ENCODE results near the gene CRHR1. TPM values are rescaled to one million over a fixed set of nuclear protein-coding genes. Genes with fewer than 3 reads are reported as not detected.

CRHR1 gene
- polyA plus RNA-seq, 3 donors, result not detected

DNA sequence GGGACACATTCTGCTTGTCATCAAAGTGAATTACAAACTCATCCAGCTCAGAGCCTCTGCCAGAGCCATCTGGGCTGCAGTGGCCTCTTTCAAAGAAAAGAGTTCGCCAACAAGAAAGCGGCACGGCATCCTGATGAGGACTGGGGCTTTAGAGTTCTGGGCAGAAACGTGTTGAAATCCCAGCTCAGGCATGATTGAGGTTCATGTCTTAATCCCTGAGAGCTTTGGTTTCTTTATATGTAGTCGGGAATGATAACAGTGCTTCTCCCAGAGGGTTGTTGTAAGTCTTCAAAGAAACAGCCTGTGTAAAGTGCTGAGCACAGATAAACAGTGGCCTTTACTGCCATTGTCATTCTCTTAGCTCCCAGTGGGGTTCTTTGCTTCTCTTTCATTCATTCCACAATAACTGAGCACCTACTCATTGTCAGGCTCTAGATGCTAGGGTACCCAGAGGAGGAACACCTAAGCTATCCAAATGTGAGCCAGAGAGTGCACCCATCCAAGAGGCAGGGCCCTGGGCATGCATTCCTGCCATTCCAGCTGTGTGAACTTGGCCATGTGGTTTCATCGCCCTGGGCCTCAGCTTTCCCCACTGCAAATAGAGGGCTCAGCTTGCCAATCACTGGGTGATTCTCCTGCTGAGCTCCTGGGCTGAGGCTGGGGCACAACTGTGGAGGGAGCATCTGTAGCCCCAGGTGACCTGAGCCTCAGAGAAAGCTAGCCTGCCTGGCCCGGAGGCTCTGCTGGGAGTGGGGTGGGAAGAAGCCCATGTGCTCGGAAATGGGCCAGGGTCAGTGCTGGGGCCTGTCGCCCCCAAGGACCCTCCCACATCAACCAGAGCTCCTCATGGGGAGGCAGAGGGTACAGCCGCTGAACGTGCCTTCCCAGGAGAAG is 38.3 kb upstream of the CRHR1 start:
- no peak overlapping the region for H3K4me3 Mint-ChIP-seq
- H3K9me3 Mint-ChIP-seq, result peaks cover 0 to 9% (median 2%) of the 10 kb centered on the region in 7 donors
- no peak overlapping the region for H3K27ac ChIP-seq (ENCODE audit: low read depth in 1 of 2, low read length in 2 of 2)
- H3K27me3 Mint-ChIP-seq (ENCODE audit: low read depth in 3 of 3), result peaks cover 2 to 19% (median 11%) of the 10 kb centered on the region in 3 donors
- H3K4me1 ChIP-seq (ENCODE audit: control insufficient read depth in 1 of 2, insufficient read depth in 2 of 2, low read length in 2 of 2), result no peaks in the 10 kb centered on the region
- intact Hi-C loops (cut with micrococcal nuclease), result no loop called here
- H3K4me3 ChIP-seq (replicated peaks in 1 of 3; ENCODE audit: low read depth in 2 of 3, low read length in 3 of 3), result no peak overlapping the region
- TF ChIP-seq, protein P1, sequence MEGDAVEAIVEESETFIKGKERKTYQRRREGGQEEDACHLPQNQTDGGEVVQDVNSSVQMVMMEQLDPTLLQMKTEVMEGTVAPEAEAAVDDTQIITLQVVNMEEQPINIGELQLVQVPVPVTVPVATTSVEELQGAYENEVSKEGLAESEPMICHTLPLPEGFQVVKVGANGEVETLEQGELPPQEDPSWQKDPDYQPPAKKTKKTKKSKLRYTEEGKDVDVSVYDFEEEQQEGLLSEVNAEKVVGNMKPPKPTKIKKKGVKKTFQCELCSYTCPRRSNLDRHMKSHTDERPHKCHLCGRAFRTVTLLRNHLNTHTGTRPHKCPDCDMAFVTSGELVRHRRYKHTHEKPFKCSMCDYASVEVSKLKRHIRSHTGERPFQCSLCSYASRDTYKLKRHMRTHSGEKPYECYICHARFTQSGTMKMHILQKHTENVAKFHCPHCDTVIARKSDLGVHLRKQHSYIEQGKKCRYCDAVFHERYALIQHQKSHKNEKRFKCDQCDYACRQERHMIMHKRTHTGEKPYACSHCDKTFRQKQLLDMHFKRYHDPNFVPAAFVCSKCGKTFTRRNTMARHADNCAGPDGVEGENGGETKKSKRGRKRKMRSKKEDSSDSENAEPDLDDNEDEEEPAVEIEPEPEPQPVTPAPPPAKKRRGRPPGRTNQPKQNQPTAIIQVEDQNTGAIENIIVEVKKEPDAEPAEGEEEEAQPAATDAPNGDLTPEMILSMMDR (IDR thresholded peaks at IDR 0.05), result no peak
- no peaks in the 10 kb centered on the region for H4K20me1 ChIP-seq (ENCODE audit: insufficient read depth, low read length)
- H3K27ac Mint-ChIP-seq, result no peak overlapping the region
- H3K4me1 Mint-ChIP-seq, result peaks cover 2% of the 10 kb centered on the region
- no peaks in the 10 kb centered on the region for H3K36me3 ChIP-seq (replicated peaks in 1 of 2; ENCODE audit: control insufficient read depth in 1 of 2, insufficient read depth in 2 of 2, low read length in 2 of 2)
- H3K27me3 ChIP-seq (ENCODE audit: control insufficient read depth in 2 of 2, insufficient read depth in 2 of 2, low read length in 2 of 2), result peaks cover 0 to 2% of the 10 kb centered on the region in 2 donors
- no peaks in the 10 kb centered on the region for H3K79me2 ChIP-seq (ENCODE audit: insufficient read depth, low read length)
- H3K9ac ChIP-seq (ENCODE audit: insufficient read depth, low read length, poor library complexity, severe bottlenecking), result no peak overlapping the region
- H3K9me3 ChIP-seq (replicated peaks in 1 of 2; ENCODE audit: control insufficient read depth in 1 of 2, insufficient read depth in 1 of 2, low read length in 2 of 2), result no peaks in the 10 kb centered on the region
- H3K4me2 ChIP-seq (replicated peaks; ENCODE audit: extremely low read depth, low read length, poor library complexity, severe bottlenecking), result no peak overlapping the region
- no peak for DNase-seq
- H2AFZ ChIP-seq (ENCODE audit: insufficient read depth, low read depth, low read length, poor library complexity, severe bottlenecking), result no peak overlapping the region
- H3K36me3 Mint-ChIP-seq, result no peaks in the 10 kb centered on the region
- WGBS (ENCODE audit: insufficient coverage), result 68% methylated on average over 7 of the region's 11 CpGs

GRCh38 chr17:45747911-45748310 is 36.2 kb upstream of the CRHR1 start:
- no peak for DNase-seq
- Histone ChIP-seq H3K4me2 (replicated peaks; ENCODE audit: extremely low read depth, low read length, poor library complexity, severe bottlenecking) (no peak overlapping the region), H3K9me3 (replicated peaks in 1 of 2; ENCODE audit: control insufficient read depth in 1 of 2, insufficient read depth in 1 of 2, low read length in 2 of 2) (no peaks in the 10 kb centered on the region), H4K20me1 (ENCODE audit: insufficient read depth, low read length) (no peaks in the 10 kb centered on the region), H3K27ac (ENCODE audit: low read depth in 1 of 2, low read length in 2 of 2) (no peak overlapping the region), H3K27me3 (ENCODE audit: control insufficient read depth in 2 of 2, insufficient read depth in 2 of 2, low read length in 2 of 2) (peaks cover 0 to 2% of the 10 kb centered on the region in 2 donors), H3K79me2 (ENCODE audit: insufficient read depth, low read length) (no peaks in the 10 kb centered on the region), H3K9ac (ENCODE audit: insufficient read depth, low read length, poor library complexity, severe bottlenecking) (no peak overlapping the region), H3K4me3 (replicated peaks in 1 of 3; ENCODE audit: low read depth in 2 of 3, low read length in 3 of 3) (no peak overlapping the region), H3K36me3 (replicated peaks in 1 of 2; ENCODE audit: control insufficient read depth in 1 of 2, insufficient read depth in 2 of 2, low read length in 2 of 2) (no peaks in the 10 kb centered on the region), H2AFZ (ENCODE audit: insufficient read depth, low read depth, low read length, poor library complexity, severe bottlenecking) (no peak overlapping the region), H3K4me1 (ENCODE audit: control insufficient read depth in 1 of 2, insufficient read depth in 2 of 2, low read length in 2 of 2) (no peaks in the 10 kb centered on the region)
- H3K27ac Mint-ChIP-seq, result no peak overlapping the region
- peaks cover 4 to 14% (median 7%) of the 10 kb centered on the region in 3 donors for H3K27me3 Mint-ChIP-seq (ENCODE audit: low read depth in 3 of 3)
- TF ChIP-seq, protein P1 (IDR thresholded peaks at IDR 0.05), result no peak
- peaks cover 0 to 9% (median 2%) of the 10 kb centered on the region in 7 donors for H3K9me3 Mint-ChIP-seq
- 84% methylated on average over 5 of the region's 6 CpGs for WGBS (ENCODE audit: insufficient coverage)
- no peaks in the 10 kb centered on the region for H3K36me3 Mint-ChIP-seq
- intact Hi-C loops (cut with micrococcal nuclease), result no loop called here
- no peak overlapping the region for H3K4me3 Mint-ChIP-seq
- peaks cover 2% of the 10 kb centered on the region for H3K4me1 Mint-ChIP-seq

Data from CD14-positive monocyte (primary cell).